NAMALWA (cell line): Measurements from ENCODE around the gene ATP5IF1.

ENCODE experiments used
- DNase-seq: peaks from one replicate; pipeline ENCODE4 v3.0.0-alpha.2; 2015; ENCODE audit warnings: low spot score

The ATP5IF1 gene

DNA sequence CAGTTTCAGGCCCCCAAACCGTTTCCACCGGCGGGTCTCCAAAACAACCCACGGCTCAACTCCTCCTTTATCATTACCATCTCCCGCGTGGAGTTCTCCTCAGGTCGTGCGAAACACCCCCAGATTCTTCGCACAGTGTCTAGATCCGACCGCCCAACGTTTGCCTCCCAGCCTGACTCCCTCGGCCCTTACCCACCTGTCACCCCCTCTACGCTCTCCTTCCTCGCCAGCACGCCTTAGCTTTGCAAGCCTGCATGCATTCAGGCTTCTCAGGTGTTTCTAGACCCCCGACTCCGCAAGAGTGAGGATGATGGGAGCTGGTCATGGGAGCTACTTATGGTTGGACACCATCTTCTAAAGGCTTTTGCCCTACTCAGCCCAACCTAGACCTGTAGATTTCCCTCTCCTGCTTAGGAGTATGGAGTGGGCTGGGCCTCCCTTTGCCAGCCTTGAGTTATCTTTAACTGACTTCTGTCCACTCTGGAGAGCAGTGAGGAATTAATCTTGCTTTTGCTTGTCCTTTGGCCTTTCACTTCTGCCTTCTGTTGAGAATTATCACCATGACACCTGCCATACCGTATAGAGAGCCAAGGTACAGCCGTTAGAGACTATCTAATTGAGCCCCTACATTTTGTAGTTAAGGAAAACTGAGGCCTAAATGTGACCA lies 865 bp downstream of the ATP5IF1 start:
- DNase-seq: peak; percentile 27

DNA sequence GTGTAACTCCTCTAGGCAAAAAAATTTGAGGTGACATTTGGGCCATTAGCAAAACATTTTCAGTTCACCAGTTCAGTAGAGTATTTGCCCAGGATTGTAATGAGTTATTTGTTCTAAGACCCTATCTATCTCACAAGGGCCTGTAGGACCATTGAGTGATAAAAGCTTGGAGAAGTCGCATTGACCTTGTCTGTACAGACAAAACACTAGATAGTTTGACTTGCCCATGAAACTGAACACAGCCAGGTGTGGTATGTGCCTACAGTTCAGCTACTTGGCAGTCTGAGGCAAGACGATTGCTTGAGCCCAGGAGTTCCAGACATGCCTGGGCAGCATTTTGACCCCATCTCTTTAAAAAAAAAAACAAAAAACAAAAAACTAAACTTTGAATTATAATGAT lies 3.1 kb downstream of the ATP5IF1 start:
- no peak for DNase-seq

DNA sequence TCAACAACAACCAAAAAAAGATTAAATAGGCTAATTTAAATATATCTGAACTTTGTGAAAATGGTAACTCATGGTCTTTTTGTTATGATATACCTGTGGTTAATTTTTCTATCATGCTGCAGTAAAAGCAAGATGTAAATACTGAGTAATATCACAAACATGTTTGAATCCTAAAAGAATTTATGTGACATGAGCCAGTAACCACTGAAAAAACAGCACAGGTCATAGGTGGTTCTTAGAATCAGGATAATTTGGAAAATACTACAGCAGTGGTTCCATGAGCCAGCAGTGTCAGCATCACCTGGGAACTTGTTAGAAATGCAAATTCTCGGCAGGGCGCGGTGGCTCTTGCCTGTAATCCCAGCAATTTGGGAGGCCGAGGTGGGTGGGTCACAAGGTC lies 4.1 kb downstream of the ATP5IF1 start:
- no peak for DNase-seq

DNA sequence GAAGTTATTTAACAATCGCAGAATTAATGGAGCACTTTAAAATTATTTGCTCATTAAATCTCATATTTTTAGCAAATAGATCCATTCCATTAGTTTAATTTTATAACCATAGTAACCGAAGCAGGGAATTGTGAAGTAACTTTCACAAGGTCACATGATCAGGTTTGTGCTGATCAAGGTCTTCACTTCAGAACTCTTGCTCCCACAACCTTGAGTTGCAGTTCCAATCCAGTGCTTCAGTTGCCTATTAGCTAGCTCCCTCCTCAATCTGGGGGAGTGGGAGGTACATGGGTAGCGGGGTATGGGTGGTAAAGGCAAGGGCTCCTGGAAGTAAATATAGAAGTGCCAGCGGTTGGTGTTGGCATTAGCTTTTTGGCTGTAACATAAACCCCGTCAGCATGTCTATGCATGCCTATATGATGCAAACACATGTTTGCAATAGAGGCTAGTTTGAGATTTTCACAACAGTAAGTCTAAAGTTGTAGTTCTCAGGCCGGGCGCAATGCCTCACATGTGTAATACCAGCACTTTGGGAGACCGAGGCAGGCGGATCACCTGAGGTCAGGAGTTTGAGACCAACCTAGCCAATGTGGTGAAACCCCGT lies 5.8 kb downstream of the ATP5IF1 start:
- no peak for DNase-seq

DNA sequence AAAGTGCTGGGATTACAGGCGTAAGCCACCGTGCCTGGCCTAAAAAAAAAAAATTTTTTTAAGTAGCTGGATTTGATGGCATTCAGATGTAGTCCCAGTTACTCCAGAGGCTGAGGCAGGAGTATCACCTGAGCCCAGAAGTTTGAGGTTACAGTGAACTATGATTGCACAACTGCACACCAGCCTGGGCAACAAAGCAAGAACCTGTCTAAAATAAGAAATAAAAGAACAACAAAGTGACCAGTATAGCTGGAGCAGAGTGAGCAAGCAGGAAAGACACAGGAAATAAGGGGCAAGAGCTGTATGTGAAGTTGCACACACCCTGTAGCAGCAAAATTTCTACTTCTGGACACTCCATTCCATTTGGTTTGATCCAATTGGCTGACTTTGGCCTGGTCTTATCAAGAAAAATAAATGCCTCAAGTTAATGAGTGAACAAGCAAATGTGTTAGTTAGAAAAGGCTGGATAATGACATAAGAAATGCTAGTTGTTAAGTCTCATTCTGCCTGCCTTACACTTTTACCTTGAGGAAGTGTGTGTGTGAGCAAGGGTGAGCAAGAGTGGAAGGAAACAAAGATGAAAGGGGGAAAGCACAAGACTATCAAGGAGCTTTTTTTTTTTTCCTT lies 7.9 kb downstream of the ATP5IF1 start:
- DNase-seq: no peak

DNA sequence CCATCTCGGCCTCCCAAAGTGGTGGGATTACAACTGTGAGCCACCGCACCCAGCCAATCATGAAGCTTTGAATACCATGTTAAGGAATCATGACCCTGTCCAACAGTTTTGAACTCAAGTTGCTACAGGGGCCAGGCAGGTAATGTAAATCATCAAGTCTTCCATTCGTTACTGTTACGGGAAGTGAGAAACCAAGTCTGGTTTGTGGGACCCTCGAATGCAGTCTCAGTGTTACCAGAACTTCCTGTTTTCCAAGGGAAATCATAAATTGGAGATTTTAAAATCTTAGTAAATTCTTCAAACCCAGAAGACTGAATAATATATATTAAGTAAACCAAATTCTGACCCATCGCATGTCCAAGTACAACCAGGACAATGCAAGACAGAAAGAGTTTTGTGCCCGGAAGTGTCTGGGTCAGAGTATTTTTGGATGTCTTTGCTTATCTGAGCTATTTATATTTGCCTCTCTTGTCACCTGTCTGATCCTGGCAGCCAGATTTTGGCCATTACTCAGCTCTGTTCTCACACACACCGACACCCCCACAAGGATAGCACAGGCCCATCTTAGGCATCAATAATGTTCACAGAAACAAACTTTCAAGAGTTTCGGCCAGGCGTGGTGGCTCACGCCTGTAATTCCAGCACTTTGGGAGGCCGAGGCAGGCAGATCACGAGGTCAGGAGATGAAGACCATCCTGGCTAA lies 8.8 kb downstream of the ATP5IF1 start:
- peak; percentile 42 for DNase-seq

DNA sequence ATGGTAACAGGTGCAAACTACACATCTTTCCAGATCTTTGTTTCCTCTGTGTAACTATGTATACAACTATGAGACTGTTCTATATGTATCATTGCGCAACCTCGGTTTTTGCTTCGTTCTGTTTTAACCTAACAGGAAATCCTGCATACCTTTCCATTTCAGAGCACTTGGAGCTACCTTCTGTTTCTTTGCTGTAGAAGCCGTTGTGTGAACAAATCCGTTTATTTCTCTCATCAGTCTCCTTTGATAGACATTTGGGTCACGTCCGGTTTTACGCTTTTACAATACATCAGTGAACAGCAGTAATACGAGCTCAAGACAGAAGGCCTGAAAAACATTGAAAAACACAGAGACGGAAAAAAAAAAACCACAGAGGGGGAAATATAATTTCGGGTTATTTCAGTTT lies 10.5 kb downstream of the ATP5IF1 start:
- peak; percentile 89 for DNase-seq

DNA sequence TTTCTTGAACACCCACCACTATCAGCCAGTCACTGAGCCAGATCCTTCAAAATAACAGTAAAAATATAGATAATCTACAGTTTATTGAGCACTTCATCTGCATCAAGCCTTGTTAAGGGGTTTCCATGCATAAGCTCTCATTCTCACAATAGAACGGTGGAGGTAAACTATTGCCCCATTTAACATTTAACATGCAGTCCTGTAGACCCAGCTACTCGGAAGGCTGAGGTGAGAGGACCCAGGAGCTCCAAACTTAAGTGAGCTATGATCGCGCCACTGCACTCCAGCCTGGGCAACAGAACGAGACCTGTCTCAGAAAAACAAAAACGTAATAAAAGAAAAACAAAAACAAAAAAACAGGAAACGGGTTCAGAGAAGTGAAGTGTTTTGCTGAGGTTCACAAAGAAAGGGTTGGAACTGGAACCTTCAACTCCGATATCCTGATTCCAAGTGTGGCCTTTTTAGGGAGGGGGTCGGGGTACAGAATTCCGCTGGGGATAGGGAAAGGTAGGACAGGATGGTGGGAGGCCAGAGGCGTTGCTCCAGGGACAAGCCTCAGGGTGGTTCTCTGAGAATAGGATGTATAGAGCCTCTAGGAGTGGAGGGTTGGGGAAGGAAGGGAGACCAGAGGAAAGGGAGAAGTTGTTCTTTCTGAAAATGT lies 11.8 kb downstream of the ATP5IF1 start:
- DNase-seq: no peak

DNA sequence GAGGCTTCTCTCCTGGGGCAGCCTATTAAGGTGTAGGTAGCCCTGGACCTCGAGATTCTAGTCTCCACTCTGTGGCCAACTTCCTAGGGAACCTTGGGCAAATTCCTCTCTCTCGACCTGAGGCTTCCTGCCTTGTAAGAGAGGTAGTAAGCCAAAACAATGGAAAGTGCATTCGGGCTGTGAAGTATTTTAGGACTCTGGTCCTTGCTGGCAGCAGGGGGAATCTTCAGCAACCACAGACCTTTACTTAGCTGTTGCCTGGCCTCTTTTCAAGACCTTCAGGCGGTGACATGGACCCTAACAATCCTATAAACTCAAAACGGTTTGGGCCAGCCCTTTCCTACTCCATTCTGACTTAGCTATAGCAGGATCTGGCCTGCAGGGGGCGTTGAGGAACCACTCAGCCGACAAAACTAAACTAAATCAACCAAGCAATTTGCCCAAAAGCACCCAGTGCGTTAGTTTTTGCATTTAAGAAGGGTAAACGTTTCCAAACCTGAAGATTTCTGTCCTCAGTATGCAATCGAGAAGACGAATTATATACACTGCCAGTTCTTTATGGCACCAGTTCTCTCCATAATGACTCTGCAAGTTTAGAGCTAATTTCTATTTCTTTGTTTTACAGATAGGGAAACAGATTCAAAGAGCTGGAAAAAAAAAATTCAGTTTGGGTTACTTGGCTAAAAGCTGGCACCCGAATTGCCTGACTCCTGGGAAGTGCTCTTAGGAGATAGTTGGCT lies 12.5 kb downstream of the ATP5IF1 start:
- peak; percentile 93 for DNase-seq

DNA sequence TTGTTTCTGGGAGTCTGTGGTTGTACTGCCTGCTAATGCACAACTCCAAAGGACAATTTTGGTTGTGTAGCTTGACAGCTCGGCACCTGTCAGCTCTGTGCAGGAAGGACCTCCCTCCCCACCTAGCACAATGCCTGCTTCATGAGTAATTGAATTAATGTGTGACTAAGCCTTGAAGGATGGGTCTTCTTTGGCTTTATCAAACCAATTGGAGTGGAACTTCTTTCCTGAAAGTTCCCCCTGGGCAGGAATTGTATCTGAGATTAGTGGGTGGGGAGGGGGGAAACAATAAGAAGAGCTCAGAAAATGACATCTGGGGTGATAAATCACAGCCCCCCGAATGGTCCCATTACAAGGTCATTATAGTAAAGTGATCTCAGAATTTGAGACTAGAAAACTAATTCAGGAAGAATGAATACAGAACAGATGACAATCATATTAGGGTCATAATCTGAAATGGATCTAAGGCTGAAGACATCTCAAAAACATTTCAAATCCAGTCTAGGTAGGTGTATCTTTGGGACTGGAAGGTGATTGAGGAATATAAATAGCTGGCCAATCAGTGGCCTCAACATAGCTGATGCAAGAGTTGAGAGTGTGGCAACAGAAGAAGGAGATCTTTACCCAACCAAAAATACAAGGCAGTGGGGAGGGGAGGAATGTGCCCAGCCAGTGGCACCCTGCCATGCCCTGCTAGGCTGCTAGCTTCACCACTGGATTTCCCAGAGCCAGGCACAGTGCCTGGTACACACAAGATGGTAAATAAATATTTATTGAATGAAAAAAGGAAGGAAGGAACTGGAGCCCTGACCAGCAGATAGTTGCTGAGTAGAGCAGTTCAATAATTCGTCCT lies 13.3 kb downstream of the ATP5IF1 start:
- DNase-seq: peak; percentile 83

DNA sequence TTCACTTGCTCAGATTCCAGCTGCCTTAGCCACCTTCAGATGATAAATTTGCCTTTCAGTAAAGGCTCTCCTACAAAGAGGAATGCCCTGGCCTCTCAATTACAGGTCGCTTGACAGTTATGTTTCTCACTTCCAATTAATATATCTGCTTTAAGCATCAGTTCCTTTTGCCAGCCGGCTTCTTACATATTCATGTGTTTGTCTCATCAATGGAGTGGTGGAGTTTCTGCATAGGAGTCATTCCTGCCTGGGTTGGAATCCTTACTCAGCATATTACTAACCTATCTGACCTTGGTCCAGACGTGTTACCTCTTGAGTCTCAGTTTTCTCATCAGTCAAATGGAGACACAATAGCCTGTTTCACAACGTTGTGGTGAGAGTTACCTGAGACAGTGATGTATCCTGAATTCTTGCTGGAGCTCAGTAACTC lies 14.0 kb downstream of the ATP5IF1 start:
- no peak for DNase-seq

DNA sequence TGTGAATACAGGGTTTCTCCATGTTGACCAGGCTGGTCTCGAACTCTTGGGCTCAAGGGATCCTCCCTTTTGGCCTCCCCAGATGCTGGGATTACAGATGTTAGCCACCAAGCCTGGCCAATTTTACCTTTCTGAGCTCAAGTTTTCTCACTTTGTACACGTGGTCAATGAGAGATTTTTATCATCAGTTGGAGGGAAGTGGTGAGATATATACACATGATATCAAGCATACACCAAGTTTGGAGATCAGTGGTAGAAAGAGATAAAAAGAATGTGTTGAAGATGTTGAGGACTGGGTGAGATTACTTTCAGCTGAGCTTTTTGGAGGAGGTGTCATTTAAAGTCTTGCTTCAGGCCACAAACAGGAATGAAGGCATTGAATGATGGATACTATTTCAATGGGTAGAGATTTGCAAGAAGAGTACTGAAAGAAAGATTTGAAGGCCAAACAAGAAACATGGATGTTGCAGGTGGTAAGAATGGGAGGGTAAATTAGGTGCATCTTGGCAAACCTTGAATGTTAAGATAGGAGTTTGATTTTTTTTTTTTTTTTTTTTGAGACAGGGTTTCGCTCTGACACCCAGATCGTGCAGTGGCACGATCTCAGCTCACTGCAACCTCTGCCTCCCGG lies 20.4 kb downstream of the ATP5IF1 start:
- DNase-seq: no peak

DNA sequence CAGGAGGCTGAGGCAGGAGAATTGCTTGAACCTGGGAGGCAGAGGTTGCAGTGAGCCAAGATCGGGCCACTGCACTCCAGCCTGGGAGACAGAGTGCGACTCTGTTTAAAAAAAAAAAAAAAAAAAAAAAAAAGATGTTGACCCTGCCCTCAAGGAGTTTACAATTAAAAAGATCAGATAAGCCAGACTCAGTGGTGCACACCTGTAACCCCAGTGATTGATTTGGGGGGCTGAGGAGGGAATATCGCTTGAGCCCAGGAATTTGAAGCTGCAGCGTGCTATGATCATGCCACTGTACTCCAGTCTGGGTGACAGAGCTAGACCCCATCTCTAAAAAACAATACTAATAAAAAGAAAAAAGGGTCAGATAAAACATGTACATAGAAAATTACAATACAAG lies 21.8 kb downstream of the ATP5IF1 start:
- no peak for DNase-seq

DNA sequence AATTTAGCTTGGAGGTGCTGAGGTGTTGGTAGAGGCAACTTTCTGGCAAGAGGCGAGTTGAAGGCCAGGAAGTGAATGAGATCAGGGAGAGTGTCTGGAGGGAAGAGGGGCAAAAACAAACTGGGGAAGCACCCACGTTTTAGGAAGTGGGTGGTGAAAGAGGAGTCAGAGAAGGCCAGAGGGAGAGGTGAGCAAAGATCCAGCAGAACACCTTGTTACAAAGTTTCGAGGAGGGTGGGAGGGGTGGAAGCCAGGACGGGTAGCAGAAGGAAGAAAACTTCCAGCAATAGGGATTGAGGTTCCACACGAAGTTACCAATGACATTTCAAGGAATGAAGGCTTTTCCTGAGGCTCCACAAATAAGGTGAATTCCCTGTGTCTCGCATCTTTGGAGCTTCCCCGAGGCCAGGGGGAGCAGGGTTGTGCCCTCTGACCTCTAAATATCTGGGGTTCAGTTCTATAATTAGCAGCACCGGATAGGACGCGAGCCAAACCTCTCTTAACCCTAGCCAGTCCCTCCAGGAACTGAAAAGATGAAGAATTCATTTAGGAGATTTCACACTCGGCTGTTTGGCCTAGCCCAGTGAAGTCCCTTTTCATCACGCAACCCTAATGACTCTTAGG lies 22.8 kb downstream of the ATP5IF1 start:
- DNase-seq: no peak

DNA sequence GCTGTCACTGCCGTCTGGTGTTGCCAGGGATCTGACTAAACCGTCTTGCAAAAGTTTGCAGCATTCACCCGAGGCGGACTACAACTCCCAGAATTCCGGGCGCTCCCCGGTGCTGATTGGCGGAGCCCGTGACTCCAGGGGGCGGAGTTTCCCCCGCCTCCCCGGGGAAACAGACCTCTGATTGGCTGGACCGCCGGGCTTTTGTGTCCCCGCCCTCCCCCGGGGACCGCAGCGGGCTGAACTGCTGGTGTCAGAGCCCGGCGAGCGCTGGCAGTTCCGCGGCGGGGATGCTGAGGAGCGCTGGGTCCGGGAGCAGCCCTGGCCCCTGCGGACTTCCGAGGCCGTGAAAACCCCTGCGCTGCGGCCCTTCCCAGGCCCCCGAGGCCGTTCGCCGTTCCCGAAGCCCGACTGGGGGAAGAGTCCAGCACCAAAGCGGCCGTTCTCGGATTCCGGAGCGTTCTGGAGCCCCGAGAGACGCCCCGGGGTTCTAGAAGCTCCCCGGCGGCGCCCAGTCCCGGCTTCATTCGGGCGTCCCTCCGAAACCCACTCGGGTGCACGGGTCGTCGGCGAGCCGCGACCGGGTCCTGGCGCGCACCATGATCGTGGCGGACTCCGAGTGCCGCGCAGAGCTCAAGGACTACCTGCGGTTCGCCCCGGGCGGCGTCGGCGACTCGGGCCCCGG lies 23.5 kb downstream of the ATP5IF1 start, which contains the start of gene SESN2:
Gene SESN2 (plus strand): TSS at position 267 of the 682 bp plus-strand sequence. CDS start 330 bp downstream, at position 597.
- DNase-seq: peak; percentile 100

DNA sequence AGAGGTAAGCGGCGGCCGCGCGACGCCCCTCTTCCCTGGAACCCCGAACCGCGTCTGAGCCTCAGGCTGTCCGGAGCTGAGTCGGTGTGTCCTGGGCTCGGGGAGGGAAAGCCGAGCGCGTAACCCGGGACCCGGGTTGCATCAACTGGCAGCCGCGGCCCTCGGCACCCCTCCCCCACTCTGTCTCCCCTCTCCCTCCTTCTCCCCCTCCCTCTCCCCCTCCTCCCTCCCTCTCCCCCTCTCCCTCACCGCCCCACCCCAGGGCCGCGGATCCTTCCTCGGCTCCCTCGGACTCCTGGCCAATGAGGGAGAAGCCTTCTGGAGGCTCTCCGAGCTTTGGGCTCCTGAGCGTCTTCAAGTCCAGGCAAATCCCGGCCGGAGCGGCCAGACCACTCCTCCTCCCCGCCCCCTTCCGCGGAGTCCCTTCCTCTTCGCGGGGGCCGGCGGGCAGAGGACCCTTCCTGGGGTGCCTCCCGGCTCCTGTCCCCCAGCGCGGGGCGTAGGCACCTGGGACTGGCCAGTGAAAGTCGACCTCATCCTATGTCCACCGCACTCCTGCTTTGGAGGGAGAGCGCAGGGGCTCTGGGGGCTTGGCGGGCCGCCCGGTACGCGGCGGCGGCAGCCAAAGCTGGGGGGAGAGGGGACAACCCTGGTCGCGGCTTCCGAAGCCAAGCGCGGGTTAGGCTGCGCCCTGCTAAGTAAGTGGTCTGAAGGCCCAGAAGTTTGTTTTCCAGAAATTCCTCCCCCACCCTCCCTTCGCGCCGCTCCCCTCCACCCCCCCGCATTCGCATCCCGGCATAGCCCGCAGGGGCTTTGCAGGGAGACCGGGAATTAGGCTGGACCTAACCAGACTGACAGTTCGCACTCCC lies 24.2 kb downstream of the ATP5IF1 start:
- DNase-seq: no peak

DNA sequence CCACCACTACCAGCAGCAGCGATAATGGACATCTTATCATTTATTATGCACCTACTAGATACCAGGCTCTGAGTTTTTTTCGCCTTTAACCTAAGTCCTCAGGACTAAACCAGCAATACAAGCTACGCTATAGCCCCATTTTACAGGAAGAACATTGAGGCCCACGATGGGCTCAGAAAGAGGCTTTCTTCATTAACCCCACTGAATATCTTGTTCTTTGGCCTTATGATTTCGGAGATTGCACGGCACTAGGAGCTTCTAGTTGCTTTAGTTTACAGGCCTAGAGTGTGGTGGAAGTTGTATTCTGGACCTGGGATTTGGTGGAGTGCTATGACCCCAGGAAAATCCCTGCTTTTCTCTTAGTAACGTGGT lies 24.9 kb downstream of the ATP5IF1 start:
- DNase-seq: peak; percentile 31

DNA sequence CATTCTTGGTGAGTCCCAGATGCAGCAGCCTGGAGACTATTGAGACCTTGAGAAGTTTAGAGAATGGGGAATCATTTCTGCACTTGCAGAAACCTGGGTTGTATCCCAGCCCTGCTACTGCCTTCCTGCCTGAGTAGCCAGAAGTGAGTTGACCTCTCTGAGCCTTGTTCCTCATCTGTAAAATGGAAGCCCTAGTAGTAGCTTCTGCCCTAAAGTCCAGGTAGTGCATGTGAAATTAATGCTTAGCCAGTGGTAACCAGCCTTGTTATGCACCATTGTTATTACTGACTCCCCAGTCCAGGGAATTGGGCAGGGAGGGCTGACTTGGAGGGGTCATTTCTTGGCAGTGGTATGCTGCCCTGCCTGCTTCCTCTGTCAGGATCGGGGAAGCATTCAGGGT lies 29.0 kb downstream of the ATP5IF1 start:
- DNase-seq: no peak
